ENCODE measurements around the gene SFXN2.

DNA sequence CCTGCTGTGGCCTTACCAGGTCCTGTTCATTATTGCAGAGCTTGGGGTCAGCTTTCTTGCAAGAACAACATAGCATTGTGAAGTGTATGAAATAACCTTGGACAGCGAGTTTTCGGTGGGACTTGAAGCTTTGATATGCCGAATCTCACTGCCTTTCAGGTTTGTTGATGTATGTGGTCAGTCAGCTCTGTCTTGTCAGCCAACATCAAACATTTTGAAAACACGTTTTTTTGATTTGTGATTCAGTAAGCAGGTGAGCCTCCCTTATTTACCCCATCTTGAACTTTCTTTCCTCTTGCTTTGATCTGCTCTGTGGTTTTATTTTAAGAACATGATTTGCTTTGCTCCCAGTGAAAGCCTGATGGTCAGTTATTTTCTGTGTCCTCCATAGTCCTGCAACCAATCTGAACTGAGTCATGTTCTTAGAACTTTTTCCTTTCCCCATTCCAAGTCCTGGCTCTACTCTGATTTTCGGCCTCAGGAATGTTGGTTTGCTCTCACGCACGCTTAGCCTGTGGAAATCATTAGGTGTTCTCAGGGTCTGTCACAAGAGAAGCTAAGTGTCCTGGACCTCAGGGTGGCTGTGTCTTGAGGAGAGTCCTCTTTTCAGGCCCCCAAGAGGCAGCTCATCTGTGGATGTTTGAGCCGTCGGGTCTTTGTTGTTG is 38.0 kb downstream of the SFXN2 start:
- no peak for TF ChIP-seq POLR2A (IDR thresholded peaks at IDR 0.05; ENCODE audit: low read length)
- no peak for TF ChIP-seq GATA1 (IDR thresholded peaks at IDR 0.05; ENCODE audit: low read depth, low read length)

Data from erythroblast (primary cell).